ENCODE measurements around the gene ARL8A. TPM values are rescaled to one million over a fixed set of nuclear protein-coding genes. Genes with fewer than 3 reads are reported as not detected.
"Not testable (repeated sequence)": the region's sequence is repeated elsewhere in the genome, so short reads cannot be mapped to it uniquely, and the experiment has no call there.

The ARL8A gene
- total RNA-seq, 1 donor = 37.7 TPM

DNA sequence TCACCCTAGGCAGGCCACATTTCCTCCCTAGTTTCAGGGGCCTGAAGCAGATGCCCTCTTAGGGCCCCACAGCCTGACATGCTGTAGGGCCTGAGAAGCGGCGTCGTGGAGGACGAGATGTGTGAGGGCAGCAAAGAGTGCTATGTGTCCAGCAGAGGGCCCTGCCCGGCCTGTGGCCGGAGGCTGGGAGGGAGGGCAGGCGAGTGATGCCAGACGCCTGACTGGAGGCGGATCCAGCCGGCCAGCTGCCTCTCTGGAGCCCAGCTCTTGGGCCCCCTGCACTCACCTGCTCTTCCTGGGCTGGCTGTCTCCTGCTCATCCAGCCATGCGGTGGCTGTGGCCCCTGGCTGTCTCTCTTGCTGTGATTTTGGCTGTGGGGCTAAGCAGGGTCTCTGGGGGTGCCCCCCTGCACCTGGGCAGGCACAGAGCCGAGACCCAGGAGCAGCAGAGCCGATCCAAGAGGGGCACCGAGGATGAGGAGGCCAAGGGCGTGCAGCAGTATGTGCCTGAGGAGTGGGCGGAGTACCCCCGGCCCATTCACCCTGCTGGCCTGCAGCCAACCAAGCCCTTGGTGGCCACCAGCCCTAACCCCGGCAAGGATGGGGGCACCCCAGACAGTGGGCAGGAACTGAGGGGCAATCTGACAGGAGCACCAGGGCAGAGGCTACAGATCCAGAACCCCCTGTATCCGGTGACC lies 21.8 kb downstream of the ARL8A start, which contains the start of gene GPR37L1:
Gene GPR37L1 (plus strand): TSS at position 279 of the 697 bp plus-strand sequence. CDS start 47 bp downstream, at position 326.
- DNase-seq (ENCODE audit: low read depth in 2 of 3, low spot score in 2 of 3) = no peak

DNA sequence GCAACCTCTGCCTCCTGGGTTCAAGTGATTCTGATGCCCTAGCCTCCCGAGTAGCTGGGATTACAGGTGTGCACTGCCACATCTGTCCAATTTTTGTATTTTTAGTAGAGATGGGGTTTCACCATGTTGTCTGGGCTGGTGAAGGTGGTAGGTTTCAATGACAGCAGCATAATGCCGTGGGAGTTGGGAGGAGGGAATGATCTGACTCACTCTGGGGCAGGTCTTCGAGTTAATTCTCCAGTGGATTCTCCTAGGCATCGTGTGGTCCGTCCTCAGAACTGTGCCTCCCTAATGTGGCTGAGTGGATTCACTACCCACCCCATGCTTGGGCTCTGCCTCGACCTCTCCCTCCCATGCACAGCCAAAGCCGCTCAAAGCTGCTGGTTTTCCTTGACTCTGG lies 23.5 kb downstream of the ARL8A start:
- DNase-seq (ENCODE audit: low read depth in 2 of 3, low spot score in 2 of 3) = no peak

DNA sequence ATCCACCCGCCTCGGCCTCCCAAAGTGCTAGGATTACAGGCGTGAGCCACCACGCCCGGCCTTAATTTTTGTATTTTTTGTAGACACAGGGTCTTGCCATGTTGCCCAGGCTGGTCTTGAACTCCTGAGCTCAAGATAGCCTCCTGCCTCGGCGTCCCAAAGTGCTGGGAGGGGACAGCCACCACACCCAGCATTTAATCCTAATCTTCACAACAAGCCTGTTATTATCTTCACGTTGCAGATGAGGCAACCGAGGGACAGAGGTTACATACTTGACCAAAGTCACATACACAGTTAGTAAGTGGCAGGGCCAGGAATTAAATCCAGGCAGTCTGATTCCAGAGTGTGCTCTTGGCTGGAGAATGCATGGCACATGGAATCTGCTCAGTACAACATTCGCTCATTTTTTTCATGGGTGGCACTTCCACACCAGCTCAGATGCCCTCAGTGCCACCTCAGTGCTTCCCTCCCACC lies 26.6 kb downstream of the ARL8A start:
- DNase-seq (ENCODE audit: low read depth in 2 of 3, low spot score in 2 of 3) = no peak

DNA sequence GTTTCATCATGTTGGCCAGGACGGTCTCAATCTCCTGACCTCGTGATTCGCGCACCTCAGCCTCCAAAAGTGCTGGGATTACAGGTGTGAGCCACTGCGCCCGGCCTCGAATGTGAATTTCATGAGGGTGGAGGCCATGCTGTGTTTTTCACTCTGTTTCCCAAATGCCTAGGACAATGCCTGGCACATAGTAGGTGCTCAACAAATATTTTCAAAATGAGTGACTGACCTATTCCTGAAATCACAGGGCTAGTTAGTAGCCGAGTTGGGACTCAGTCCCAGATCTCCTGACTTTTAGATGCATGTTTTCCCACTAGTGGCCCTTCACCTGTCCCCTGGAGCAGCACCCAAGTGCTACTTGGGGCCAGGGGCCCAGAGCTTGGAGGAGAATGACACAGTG lies 28.2 kb downstream of the ARL8A start:
- DNase-seq (ENCODE audit: low read depth in 2 of 3, low spot score in 2 of 3) = no peak

DNA sequence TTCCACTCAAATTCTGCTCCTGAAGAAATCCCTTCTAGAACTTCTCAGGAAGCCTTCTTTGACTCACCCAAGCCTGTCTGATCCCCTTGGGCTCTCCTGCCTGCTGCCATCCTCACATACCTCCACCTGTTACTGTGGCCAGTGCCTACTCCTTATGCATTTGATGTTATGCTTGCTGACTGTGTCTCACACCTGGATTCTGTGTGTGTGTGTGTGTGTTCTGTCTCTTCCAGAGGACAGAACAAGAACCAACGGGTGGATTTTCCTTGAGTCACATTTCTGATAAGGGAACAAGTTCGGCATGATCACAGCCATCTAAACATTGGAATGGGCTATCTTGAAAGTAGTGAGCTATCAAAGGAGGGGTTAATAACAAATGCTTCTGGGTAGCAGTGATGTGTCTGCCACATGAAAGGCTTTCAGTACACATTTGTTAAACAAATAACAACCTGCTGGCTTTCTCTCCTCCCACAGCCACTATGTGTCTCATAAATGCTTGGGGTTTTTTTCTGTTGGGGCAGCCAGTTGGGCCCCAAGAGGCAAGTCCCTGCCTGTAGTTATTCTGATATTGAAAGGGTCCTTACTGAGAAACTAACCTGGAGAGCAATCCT lies 30.7 kb downstream of the ARL8A start:
- no peak for DNase-seq (ENCODE audit: low read depth in 2 of 3, low spot score in 2 of 3)

DNA sequence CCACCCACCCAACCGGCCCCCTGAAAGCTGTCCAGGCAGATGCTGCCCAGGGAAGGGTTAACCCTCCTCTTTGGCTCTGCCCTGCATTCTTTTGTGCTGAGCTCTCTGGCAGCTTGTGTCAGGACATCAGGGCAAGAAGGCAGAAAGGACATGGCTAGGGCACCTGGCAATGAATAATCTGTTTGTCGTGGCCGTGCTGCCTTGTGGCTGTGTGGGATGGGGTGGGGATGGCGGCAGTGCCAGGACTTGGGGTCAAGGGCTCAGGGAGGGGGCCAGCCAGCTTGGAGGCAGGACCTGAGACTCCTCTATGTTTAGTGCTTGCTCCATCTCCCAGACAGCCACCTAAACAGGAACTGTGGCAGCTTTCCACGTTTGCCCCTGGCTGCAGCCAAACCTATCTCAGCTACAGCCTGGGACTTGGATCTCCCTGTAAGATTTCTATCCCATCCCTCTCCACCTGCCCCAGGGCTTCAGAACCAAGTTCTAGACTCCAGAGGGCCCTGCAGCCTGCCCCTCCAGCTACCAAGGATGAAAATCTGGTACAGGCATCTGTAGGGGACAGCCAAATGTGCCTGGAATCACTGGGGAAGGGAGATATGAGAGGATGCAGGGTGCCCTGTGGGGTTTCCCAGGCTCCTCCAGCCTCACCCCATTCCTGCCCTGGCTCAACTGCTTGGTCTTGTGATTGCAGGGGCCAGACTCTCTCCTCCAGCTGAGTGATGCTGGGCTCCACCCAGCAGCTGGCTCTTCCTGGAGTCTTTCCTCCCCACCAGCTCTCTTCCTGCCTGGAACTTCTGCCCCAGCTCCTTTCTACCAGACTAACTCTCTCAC lies 31.5 kb downstream of the ARL8A start:
- no peak for DNase-seq (ENCODE audit: low read depth in 2 of 3, low spot score in 2 of 3)

DNA sequence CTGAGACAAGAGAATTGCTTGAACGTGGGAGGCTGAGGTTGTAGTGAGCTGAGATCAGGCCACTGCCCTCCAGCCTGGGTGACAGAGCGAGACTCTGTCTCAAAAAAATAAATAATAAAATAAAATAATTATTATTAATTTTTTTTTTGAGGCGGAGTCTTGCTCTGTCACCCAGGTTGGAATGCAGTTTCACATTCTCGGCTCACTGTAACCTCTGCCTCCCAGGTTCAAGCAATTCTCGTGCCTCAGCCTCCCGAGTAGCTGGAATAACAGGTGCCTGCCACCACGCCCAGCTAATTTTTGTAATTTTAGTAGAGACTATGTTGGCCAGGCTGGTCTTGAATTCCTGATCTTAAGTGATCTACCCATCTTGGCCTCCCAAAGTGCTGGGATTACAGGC lies 32.9 kb downstream of the ARL8A start:
- not testable (repeated sequence) for DNase-seq (ENCODE audit: low read depth in 2 of 3, low spot score in 2 of 3)

DNA sequence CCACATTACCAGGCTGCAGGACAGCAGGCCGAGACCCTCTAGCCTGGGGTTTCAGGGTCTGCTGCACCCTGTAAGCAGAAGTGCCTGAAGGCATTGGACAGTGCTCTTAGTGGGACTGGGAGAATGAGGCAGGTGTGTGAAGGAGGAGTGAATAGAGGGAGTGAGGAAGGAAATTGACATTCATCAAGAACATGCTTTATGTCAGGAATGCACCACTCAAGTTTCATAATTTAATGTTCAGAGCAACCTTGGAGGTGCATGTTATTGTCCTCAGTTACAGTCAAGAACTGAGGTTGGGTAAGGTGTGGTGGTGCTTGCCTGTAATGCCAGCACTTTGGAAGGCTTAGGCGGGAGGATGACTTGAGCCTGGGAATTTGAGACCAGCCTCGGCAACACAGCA lies 33.6 kb downstream of the ARL8A start:
- no peak for DNase-seq (ENCODE audit: low read depth in 2 of 3, low spot score in 2 of 3)

DNA sequence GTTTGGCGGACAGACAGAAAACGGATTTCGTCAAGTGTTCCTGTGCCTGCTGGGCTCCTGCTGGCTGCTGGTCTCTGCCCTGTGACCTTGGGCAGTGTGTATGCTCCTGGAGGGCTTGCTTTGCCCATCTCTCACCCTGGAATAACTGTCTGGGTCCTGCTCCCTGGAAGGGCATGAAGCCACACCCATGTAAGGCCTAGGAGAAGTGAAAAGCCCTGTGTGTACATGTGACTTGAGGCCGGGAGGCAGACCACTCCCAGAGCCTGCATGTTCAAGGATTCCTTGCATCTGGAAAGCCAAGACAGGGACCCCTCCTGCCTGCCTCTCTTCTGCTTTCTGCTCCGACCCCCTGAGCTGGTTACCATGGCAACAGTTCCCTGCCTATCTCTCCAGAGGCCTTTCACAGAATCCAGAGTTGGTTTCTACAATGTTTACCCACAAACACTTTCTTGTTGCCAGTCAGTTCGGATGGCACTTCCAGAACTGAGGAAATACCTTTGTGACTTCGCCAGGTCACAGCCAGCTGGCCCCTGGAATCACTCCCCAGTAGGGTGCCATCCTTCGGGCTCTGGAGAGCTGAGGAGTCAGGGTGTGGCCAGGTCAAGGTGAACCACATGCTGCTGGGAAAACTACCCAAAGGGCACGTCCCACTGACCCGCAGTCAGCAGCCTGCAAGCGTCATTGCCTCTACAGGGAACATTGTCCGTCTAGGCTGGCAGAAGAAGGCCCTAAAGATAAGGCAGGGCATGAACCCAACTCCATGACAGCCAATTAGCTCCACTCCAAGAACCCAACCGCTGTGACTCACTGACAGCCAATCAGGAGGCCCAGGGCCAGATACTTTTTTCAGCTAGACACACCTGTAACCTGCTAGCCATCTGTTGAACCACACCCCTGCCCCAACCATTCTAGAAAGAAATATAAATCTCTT lies 36.5 kb downstream of the ARL8A start:
- no peak for DNase-seq (ENCODE audit: low read depth in 2 of 3, low spot score in 2 of 3)

DNA sequence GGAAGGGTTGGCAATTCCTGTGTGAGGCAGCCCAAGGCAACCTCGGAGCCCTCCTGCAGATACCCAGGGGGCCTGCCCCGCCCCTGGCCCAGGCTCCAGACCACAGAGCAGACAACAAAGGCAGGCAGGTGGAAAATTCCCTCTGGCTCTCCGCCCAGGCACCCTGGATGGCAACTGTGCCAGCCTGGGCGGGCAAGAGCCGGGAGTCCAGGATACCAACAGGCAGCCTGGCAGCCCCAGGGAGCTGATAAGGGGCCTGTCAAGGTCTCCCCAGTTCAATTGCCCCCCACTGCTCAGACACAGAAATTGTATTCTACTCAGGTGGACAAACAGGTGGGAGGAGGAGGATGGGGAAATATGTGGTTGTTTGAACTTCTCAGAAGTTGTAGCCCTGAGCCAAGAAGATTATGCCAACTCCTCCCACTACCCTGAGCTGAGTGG lies 37.2 kb downstream of the ARL8A start:
- no peak for DNase-seq (ENCODE audit: low read depth in 2 of 3, low spot score in 2 of 3)

DNA sequence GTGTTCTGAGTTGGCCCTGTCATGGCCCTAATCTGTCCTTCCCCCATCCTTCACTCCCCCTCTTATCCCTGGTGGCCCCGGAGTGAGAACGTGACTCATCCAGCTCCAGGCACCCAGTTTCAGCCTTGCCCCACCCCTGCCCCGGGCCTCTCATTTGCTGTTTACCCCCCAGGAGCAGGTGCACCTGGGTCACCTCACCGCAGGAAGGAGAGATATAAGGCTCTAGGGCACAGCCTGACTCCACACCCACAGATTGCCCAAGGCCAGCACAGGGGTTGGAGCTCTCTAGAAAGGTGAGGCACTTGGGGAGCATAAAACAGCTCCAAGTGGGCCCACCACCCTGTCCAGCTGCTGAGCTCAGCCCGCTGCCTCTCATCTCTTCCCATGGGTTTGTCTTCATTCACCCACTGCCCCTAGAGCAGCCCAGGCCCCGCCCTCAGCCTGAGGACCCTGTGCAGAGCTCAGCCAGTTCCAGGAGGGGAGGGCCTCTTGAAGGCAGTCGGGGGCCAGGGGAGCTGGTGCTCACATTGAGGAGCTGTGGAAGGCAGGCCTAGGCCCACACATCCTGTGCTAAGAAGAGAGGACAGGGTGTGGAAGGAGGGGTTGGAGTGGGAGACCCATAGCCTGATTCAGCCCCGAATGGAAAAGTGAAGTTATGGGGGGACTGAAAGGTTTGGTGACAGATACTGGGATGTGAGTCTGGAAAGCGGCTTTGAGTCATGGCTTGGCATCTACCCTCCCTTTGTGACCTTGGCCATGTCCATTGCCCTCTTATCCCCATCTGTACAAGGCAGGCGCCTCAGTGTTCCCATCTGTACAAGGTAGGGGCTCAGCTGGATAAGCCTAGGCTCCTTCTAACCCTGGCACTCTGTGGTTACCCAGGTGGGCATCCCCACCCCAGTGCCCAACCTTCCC lies 37.9 kb downstream of the ARL8A start:
- DNase-seq (ENCODE audit: low read depth in 2 of 3, low spot score in 2 of 3) = no peak

DNA sequence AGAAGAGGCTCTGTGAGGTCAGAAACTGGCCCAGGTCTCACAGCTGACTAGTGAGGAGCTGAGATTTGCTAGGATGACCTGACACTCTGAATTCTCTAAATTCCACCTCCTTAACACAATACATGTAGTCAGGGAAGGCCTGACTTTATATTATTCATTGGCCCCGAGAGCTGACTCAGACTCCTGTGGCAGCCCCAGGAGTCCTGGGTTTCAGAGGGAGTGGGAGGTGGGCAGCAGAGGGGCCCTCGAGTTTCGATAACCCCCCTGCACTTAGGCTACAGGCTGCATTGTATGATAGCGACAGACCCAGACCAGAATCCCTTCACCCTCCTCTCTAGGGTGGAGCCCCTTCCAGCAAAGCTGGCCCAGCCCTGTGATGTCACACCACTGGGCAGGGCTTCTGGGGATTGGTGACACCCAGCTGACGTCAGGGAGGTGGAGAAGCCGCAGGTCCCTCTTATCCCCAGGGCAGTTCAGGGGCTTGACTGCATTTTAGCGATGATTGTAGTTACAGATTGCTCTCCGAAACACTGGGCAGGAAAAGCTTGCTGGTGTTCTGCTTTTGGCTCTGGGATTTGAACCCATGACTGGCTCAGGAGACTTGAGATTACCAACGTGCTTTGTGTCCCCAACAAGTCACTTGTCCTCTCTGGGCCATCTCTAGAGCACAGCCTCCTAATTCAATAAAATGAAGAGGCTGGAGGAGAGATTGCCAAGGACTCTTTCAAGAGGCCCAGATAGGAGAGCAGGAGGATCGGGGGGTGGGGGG lies 38.8 kb downstream of the ARL8A start:
- no peak for DNase-seq (ENCODE audit: low read depth in 2 of 3, low spot score in 2 of 3)

DNA sequence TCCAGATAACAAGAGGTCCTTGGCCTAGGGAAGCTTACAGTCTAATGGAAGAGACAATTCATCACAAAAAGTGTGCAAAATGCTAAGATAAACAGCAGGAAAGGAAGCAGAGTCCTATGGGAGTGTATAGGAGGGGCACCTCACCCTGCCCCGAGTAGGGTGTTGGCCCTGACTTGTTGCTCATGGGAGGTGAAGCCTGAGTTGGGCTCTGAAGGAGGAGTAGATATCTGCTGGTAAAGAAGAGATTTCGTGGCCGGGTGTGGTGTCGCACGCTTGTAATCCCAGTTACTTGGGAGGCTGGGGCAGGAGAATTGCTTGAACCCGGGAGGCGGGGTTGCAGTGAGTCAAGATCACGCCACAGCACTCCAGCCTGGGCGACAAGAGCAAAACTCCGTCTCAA lies 40.5 kb downstream of the ARL8A start:
- DNase-seq (ENCODE audit: low read depth in 2 of 3, low spot score in 2 of 3) = no peak

DNA sequence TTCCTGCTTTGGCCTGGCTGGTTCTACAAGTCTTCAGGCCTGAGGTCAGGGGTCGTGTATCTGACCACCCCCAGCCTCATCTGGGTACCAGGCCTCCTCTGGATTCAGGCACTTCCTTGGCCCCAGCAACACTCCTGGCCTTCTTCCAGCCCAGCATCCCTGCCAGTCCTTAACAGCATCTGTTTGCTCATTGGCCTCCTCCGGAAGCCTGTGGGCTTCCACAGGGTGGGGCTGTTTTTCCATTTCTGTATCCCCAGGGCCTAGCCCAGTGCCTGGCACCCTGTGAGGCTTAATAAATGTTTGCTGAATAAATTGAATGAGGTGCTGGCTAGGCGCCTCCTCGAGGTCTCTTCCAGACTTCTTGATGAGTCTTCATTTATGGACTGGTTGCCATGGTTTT lies 43.4 kb downstream of the ARL8A start:
- no peak for DNase-seq (ENCODE audit: low read depth in 2 of 3, low spot score in 2 of 3)

DNA sequence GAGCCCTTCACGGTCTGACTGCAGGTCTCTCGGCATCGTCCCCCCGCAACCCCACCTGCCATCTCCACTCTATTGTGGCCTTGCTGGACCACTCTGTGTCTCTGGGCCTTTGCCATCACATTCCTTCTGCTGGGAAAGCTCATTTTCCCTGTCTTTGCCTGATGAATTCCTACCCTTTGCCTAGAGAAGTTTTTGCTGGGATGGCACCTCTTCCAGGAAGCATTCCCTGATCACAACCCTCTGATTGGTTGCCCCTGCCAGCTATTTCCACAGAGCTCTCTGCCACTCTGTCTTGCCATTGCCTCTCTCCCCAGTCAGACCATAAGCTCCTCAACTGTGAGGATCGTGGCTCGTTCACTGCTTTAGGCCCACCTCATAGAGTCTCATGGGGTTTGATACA lies 50.7 kb downstream of the ARL8A start:
- no peak for DNase-seq (ENCODE audit: low read depth in 2 of 3, low spot score in 2 of 3)

DNA sequence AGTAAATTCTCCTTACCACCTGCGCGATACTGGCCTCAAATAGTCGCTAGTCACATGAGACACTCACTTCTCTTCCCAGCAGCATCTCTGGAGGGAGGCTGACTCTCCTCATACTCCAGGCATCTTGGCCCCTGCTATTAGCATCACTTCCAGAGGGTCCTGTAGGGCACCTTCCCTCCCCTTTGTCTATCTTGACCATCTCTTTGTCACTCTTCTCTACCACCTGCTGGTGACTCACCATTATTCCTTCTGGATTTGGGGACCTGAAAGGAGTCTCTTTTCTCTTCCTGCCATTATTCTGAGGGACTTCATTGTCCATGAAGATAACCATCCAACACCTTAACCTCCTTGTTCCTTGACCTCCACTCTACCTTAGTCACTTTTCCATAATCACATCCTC lies 53.5 kb downstream of the ARL8A start:
- no peak for DNase-seq (ENCODE audit: low read depth in 2 of 3, low spot score in 2 of 3)

DNA sequence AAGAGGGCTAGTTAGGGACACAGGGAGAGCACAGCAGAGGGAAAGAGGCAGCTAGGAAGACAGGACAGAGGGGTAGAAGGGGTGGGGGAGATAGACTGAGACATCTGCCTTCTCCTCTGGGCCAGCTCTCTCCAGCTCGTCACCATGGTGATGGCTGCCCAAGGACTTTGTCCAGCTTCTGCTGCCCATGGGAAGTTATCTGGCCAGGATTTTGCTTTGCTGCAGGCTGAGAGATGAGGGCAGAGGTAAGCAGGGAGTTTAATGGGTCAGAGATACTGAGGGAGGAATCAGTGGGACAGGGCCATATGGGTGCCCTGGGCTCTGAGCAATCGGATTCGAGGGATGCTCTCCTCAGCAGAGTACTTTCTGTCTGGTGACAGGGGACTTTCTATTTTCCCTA lies 56.3 kb downstream of the ARL8A start:
- no peak for DNase-seq (ENCODE audit: low read depth in 2 of 3, low spot score in 2 of 3)

DNA sequence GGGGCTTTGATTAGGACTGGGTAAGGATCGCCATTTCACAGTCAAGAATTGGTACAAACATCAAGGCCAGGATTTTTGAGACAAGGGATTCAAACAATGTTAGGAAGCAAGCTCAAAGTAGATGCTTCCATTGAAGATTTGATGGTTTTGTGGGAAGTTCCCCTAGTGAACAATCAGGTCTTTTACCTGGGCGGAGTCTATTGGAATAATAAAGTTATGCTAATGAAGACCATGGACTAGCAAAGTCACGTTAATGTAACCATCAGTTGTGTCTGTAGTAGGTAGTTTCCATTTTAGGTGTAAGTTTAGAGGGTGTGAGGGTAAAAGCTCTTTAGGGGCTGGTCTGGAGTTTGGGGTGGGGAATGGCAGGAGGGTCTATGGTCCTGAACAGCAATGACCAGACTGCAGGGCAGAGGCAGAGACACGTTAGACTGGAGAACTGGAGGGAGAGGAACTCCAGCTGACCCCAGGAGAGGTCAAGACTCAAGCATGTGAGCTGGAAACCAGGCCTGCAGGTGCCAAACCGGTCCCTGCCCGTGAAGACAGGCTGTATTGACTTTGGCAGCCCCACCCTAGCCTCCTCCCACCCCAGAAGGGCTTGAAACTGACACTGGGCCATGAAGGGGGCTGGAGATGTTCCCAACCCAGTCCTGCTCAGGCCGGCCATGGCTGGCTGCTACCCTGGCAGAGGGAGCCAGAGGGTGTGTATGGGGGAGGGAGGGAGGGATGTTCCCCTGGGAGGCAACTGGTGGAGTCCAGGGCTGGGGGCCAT lies 57.8 kb downstream of the ARL8A start:
- DNase-seq (ENCODE audit: low read depth in 2 of 3, low spot score in 2 of 3) = no peak
